GM12801 (cell line): ENCODE data around the gene PLET1.

Experiments used
- CTCF ChIP-seq: IDR thresholded peaks from one replicate; pipeline ENCODE4 v1.5.1; 2011; ENCODE audit warnings: control low read depth; ENCODE audit not compliant: insufficient read length; ENCODE audit errors: extremely low read depth

The PLET1 gene

GRCh38 chr11:112260490-112260889, at the start of gene PLET1:
Gene PLET1, minus strand, starts transcription at chr11:112260860. Its CDS starts 271 bp downstream, at chr11:112260589.
- TF ChIP-seq CTCF, result no peak

GRCh38 chr11:112310419-112310818, 49.8 kb upstream of the PLET1 start:
- TF ChIP-seq CTCF, result no peak

GRCh38 chr11:112308651-112309050, 48.0 kb upstream of the PLET1 start:
- no peak for TF ChIP-seq CTCF

- no peak for TF ChIP-seq CTCF
Observed at GRCh38 chr11:112307616-112308015, 47.0 kb upstream of the PLET1 start.

GRCh38 chr11:112306230-112306629, 45.6 kb upstream of the PLET1 start:
- no peak for TF ChIP-seq CTCF

- no peak for TF ChIP-seq CTCF
Observed at GRCh38 chr11:112304914-112305313, 44.3 kb upstream of the PLET1 start.

GRCh38 chr11:112303616-112304015, 43.0 kb upstream of the PLET1 start:
- TF ChIP-seq CTCF, result no peak

- no peak for TF ChIP-seq CTCF
Observed at GRCh38 chr11:112302226-112302868, 41.7 kb upstream of the PLET1 start.
